GM19238 (cell line): ENCODE measurements around the gene TFAP2E.
A peak's percentile ranks its signal among the peaks of the same experiment; 100 is the strongest.
"Not testable (repeated sequence)": the region's sequence is repeated elsewhere in the genome, so short reads cannot be mapped to it uniquely, and the experiment has no call there.

Experiments used
- DNase-seq: peaks from one replicate; pipeline ENCODE4 v3.0.0; 2011; ENCODE audit warnings: low spot score; ENCODE audit not compliant: insufficient read length

Gene TFAP2E

DNA sequence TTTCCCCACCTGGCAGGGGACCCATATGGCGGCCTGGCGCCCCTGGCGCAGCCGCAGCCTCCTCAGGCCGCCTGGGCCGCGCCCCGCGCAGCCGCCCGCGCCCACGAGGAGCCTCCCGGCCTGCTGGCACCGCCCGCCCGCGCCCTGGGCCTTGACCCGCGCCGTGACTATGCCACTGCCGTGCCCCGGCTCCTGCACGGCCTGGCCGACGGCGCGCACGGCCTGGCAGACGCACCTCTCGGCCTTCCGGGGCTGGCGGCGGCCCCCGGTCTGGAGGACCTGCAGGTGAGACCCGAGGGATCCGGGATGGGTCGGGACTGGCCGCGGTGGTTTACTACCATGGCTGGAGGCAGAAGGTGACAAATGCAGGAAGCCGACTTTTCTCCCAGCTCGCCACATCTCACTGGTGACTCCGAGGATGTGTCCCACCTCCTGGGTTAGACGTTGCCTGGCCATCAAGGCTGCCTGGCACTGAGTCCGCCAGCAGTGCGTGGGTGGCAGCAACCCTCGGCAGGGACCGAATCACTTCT is 1.1 kb downstream of the TFAP2E start:
- no peak for DNase-seq

DNA sequence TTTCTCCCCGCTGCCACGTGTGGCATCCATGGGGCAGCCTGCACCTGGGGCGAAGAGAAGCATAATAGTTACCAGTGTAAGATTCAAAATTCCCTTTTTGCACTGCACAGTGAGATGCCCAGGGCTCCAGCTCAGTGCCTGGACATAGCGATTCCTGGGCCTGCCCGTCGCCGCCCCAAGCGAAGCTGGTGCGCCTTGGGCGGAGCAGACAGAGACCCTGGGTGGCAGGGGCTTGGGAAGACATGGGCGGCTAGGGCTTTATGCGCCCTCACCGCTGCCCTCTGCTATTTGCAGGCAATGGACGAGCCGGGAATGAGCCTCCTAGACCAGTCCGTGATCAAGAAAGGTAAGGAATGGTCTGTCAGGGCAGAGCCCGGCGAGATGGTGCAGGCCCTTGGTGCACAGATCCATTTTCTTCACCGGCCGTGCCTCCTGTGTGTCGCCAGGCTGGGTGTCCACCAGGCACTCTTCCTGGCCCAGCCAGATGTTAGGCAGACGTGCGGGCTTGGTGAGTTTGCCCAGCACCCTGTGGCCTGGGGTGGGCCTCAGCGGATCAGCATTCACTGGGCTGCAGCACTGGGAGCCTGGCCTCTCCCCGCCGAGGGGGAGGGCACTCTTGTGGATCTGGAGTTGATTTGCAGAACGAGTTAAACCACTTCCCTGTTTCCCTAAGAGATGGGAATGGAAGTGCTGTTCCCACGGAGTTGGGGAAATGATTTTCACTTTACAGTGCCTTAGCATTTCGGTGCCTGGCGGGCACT is 1.7 kb downstream of the TFAP2E start:
- no peak for DNase-seq

GRCh38 chr1:35575416-35575958 is 2.4 kb downstream of the TFAP2E start:
- no peak for DNase-seq

DNA sequence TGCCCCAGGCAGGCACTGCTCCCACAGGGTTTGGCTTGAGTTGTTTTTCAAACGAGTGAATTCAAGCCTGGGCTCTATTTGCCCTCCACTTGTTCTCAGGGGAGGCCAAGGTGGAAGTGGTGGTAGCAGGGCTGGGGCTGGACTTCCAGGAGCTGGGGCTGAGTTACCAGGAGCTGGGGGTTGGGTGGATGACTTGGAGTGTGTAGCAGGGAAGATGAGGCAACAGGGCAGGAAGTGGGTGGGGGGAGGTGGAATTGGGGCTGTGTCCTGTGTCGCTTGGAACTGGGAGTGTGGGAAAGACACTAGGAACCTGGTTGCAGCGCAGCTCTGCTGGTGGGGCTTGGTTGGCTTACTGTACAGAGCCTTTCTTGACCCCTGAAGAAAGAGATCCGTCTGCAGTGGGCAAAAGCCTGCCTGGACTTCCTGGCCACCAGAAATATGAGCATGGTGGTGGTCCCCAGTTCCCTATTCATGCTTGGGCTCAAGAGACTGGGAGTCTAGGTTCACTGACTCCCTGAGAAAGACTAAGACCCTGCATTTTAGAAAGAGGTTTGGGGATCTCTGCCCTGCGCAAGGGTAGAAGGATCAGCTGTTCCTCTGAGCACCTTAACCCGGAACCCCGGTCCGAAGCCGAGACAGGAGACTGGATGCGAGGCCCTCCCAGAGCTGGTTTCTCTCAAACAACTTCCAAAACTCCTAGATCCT is 3.1 kb downstream of the TFAP2E start:
- DNase-seq = no peak

DNA sequence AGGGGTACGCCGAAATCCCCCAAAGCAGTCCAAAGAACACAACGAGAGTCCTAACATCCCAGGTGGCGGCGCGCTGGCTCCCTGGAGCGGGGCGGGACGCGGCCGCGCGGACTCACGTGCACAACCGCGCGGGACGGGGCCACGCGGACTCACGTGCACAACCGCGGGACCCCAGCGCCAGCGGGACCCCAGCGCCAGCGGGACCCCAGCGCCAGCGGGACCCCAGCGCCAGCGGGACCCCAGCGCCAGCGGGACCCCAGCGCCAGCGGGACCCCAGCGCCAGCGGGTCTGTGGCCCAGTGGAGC is 3.6 kb downstream of the TFAP2E start:
- not testable (repeated sequence) for DNase-seq

DNA sequence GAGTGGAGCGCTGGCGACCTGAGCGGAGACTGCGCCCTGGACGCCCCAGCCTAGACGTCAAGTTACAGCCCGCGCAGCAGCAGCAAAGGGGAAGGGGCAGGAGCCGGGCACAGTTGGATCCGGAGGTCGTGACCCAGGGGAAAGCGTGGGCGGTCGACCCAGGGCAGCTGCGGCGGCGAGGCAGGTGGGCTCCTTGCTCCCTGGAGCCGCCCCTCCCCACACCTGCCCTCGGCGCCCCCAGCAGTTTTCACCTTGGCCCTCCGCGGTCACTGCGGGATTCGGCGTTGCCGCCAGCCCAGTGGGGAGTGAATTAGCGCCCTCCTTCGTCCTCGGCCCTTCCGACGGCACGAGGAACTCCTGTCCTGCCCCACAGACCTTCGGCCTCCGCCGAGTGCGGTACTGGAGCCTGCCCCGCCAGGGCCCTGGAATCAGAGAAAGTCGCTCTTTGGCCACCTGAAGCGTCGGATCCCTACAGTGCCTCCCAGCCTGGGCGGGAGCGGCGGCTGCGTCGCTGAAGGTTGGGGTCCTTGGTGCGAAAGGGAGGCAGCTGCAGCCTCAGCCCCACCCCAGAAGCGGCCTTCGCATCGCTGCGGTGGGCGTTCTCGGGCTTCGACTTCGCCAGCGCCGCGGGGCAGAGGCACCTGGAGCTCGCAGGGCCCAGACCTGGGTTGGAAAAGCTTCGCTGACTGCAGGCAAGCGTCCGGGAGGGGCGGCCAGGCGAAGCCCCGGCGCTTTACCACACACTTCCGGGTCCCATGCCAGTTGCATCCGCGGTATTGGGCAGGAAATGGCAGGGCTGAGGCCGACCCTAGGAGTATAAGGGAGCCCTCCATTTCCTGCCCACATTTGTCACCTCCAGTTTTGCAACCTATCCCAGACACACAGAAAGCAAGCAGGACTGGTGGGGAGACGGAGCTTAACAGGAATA is 4.2 kb downstream of the TFAP2E start:
- peak; percentile 87 for DNase-seq

DNA sequence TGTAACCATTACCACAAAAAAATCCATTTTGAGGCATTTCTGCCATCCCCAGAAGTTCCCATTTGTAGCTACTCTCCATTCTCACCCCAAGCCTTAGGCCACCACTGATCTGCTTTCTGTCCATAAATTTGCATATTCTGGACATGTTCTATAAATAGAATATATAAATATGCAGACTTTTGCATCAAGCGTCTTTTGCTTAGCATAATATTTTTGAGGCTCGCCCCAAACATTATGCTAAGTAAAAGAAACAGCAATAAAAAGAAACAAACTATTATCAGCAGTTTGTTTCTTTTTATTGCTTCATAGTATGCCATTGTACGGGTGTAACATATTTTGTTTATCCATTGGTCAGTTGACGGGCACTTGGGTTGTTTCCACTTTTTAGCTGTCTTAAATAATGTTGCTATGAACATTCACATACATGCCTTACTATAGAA is 7.9 kb downstream of the TFAP2E start:
- no peak for DNase-seq

GRCh38 chr1:35581621-35582020 is 8.5 kb downstream of the TFAP2E start:
- not testable (repeated sequence) for DNase-seq

DNA sequence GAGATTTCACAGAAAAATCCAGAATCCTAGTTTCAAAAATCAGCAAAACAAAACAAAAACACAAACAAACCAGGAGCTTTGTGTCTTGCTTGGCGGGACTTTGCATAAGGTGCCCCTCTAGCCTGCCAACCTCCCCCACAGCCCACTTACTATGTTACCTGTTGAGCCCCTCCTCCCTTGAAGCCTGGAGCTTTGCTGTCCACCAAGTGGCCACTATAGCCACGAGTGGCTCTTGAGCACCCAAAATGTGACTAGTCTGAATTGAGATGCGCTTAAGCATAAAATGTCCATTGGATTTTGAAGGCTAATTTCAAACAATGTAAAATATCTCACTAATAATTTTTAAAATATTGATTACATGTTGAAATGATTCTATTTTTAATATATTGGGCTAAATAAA is 12.2 kb downstream of the TFAP2E start:
- no peak for DNase-seq

DNA sequence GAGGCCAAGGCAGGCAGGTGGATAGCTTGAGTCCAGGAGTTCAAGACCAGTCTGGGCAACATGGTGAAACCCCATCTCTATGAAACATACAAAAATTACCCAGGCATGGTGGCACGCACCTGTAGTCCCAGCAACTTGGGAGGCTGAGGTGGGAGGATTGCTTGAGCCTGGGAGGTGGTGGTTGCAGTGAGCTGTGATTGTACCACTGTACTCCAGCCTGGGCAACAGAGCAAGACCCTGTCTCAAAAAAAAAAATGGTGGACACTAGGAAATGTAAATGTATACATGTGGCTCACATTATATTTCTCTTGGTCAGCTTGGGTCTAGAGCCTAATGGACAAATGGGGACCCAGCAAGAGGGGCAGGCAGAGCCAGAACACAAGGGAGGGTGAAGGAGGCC is 12.7 kb downstream of the TFAP2E start:
- not testable (repeated sequence) for DNase-seq

GRCh38 chr1:35586808-35587207 is 13.7 kb downstream of the TFAP2E start:
- no peak for DNase-seq

DNA sequence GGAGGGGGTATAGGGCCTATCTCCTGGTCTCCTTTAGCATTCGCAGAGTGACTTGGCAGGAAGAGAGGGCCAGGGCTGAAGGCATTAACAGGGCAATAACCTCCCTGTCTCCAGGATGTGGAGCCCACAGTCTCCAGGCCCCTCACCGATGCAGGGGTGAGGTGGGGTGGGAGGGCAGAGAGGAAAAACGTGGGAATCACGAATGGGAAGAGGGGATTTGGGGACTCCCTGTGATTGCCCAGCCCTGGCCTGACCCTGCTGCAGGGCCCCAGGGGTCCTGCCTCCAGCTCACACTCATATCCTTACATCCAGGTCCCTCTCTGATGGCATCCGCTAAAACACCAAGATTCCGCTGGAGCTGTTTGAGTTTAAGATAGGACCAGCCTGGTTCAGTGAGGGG is 14.6 kb downstream of the TFAP2E start:
- no peak for DNase-seq

DNA sequence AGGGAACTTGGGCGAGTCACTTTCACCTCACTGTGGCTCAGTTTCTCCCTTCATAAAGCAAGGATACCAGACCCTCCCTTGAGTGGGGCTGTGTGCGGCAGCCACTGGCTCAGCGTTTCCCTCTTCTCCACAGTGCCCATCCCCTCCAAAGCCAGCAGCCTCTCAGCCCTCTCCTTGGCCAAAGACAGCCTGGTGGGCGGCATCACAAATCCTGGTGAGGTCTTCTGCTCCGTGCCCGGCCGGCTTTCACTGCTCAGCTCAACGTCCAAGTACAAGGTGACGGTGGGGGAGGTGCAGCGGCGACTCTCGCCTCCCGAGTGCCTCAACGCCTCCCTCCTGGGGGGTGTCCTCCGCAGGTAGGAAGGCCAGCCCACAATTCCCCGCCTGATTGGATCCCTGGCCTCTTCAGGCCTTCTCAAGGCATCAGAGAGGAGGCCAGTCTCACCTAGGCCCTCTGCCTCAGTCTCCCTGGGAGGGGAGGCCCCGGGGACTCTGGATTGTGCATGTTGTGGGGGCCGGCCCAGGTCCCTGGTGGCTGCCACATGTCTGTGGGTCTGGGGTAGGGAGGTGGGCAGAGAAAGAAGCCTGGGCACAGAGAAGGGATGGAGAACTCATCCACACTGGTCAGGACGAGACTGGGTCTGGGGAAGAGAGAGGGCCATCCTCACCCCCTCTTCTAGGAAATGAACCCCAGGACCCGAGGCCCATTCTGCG is 15.2 kb downstream of the TFAP2E start:
- no peak for DNase-seq

GRCh38 chr1:35589516-35590427 is 16.7 kb downstream of the TFAP2E start:
- DNase-seq = no peak

DNA sequence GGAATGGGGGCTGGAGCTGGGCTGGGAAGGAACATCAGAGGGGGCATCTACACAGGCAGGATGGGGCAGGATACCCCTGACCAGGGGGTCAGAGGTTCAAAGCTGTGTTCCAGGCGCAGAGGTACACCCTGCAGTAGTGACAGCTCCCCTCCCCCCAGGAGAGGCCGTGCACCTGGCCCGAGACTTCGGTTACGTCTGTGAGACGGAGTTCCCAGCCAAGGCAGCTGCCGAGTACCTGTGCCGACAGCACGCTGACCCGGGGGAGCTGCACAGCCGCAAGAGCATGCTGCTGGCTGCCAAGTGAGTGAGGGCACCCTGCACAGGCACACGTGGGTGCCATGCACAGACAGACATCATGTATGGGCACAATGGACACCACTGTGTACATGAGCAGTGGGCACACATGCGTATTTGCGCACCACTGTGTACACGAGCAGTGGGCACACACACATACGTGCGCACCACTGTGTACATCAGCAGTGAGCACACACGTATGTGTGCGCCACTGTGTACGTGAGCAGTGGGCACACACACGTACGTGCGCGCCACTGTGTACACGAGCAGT is 17.4 kb downstream of the TFAP2E start:
- DNase-seq = no peak

- no peak for DNase-seq
Measured at GRCh38 chr1:35591211-35591610, 18.1 kb downstream of the TFAP2E start.

DNA sequence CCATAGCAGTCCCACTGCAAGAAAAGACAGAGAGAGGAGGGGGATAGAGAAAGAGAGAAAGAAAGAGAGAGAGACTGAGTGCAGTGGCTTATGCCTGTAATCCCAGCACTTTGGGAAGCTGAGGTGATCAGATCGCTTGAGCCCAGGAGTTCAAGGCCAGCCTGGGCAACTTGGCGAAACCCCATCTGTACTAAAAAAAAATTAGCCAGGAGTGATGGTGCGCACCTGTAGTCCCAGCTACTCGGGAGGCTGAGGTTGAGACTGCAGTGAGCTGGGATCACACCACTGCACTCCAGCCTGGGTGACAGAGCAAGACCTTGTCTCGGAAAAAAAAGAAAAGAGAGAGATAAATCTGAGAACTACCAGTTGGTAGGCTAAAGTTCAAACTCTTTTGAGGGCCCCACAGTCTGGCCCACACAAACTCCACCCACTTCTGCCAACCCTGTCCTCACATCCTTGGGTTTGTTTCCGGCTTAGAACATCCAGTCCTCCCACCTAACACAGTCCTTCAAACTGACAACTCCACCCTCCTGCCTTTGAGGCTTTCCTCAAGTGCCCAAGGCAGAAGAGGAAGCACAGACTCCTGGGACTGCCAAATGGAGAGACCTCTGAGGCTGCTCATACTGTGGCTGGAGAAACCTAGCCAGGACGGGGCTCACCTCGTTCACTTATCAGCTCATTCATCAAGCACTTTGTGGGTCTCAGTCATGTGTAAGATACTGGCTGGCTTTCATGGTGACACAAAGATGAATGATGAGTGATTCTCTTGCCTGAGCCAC is 20.1 kb downstream of the TFAP2E start:
- no peak for DNase-seq

GRCh38 chr1:35594005-35594760 is 21.1 kb downstream of the TFAP2E start:
- DNase-seq = no peak
